Liver (tissue), 3 donors: ENCODE data around the gene CLIP4.

Source experiments
- CTCF ChIP-seq: fragments of 150-350 bp; IDR thresholded peaks from 2 replicates; pipeline ENCODE4 v1.5.1; 2017; ENCODE audit warnings: improper control_type of control experiment, low read depth, low read length; ENCODE audit not compliant: missing input control
- EGR1 ChIP-seq, 2 donors: IDR thresholded peaks; 2 replicates each; pipeline ENCODE4 v1.6.1; 2016 to 2018; ENCODE audit warnings: antibody characterized with exemption in 2 of 2, low read depth in 2 of 2
- GABPA ChIP-seq, 2 donors: IDR thresholded peaks in 1 of 2; conservative IDR thresholded peaks in 1 of 2; 2 replicates each; pipeline ENCODE4 v1.6.1; 2016; ENCODE audit warnings: antibody characterized with exemption in 2 of 2, mild to moderate bottlenecking in 1 of 2, moderate library complexity in 1 of 2
- RAD21 ChIP-seq, 2 donors: IDR thresholded peaks; 2 replicates each; pipeline ENCODE4 v1.6.1; 2016; ENCODE audit warnings: antibody characterized with exemption in 2 of 2, mild to moderate bottlenecking in 2 of 2
- REST ChIP-seq: IDR thresholded peaks from 2 replicates; pipeline ENCODE4 v1.6.1; 2016; ENCODE audit warnings: antibody characterized with exemption, mild to moderate bottlenecking
- RXRA ChIP-seq, 2 donors: IDR thresholded peaks; 2 replicates each; pipeline ENCODE4 v1.6.1; 2017 to 2018; ENCODE audit warnings: antibody characterized with exemption in 2 of 2, mild to moderate bottlenecking in 1 of 2
- SP1 ChIP-seq: IDR thresholded peaks from 2 replicates; pipeline ENCODE4 v1.6.1; 2018; ENCODE audit warnings: antibody characterized with exemption, mild to moderate bottlenecking
- TAF1 ChIP-seq: conservative IDR thresholded peaks from 2 replicates; pipeline ENCODE4 v1.6.1; 2016; ENCODE audit warnings: antibody characterized with exemption, mild to moderate bottlenecking
- YY1 ChIP-seq: IDR thresholded peaks from 2 replicates; pipeline ENCODE4 v1.6.1; 2016; ENCODE audit warnings: antibody characterized with exemption, mild to moderate bottlenecking
- TF ChIP-seq, protein P1 (sequence below): IDR thresholded peaks from 2 replicates; pipeline ENCODE4 v1.6.1; 2016; ENCODE audit warnings: antibody characterized with exemption
- TF ChIP-seq, protein P2 (sequence below): IDR thresholded peaks from 2 replicates; pipeline ENCODE4 v1.6.1; 2016; ENCODE audit warnings: antibody characterized with exemption
- TF ChIP-seq, protein P3 (sequence below): IDR thresholded peaks from 2 replicates; pipeline ENCODE4 v1.6.1; 2016; ENCODE audit warnings: antibody characterized with exemption
- donor health status: healthy.
- donor health status: healthy.

GRCh38 chr2:29236074-29236473 lies 120.9 kb downstream of the CLIP4 start:
- TF ChIP-seq, protein P1, sequence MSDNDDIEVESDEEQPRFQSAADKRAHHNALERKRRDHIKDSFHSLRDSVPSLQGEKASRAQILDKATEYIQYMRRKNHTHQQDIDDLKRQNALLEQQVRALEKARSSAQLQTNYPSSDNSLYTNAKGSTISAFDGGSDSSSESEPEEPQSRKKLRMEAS = no peak
- no peak for TF ChIP-seq CTCF
- TF ChIP-seq RXRA (IDR thresholded peaks at IDR 0.05) = no peak
- no peak for TF ChIP-seq REST
- TF ChIP-seq SP1 = no peak
- TF ChIP-seq GABPA (IDR thresholded peaks at IDR 0.05 in 1 of 2, conservative IDR thresholded peaks at IDR 0.05 in 1 of 2) = no peak
- no peak for TF ChIP-seq YY1
- no peak for TF ChIP-seq EGR1 (IDR thresholded peaks at IDR 0.05; ENCODE audit: low read depth in 2 of 2)
- TF ChIP-seq, protein P2, sequence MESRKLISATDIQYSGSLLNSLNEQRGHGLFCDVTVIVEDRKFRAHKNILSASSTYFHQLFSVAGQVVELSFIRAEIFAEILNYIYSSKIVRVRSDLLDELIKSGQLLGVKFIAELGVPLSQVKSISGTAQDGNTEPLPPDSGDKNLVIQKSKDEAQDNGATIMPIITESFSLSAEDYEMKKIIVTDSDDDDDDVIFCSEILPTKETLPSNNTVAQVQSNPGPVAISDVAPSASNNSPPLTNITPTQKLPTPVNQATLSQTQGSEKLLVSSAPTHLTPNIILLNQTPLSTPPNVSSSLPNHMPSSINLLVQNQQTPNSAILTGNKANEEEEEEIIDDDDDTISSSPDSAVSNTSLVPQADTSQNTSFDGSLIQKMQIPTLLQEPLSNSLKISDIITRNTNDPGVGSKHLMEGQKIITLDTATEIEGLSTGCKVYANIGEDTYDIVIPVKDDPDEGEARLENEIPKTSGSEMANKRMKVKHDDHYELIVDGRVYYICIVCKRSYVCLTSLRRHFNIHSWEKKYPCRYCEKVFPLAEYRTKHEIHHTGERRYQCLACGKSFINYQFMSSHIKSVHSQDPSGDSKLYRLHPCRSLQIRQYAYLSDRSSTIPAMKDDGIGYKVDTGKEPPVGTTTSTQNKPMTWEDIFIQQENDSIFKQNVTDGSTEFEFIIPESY = no peak
- no peak for TF ChIP-seq TAF1
- TF ChIP-seq, protein P3, sequence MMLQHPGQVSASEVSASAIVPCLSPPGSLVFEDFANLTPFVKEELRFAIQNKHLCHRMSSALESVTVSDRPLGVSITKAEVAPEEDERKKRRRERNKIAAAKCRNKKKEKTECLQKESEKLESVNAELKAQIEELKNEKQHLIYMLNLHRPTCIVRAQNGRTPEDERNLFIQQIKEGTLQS = no peak
- no peak for TF ChIP-seq RAD21 (IDR thresholded peaks at IDR 0.05)
